Activated B cell treated with CpG ODN at 0.5 μM for 24 hours (primary cell): Measurements from ENCODE around the gene GLMP. TPM values are rescaled to one million over a fixed set of nuclear protein-coding genes. Genes with fewer than 3 reads are reported as not detected.

Experiments used
- ATAC-seq: fragments of 200-7000 bp; cut with Tn5 transposase; one replicate; pipeline ENCODE4 v1.10.0; 2021; ENCODE audit warnings: low read depth, mild to moderate bottlenecking, moderate library complexity
- CTCF ChIA-PET: fragments of 350-600 bp; sonication (Branson Sonifier 250); formaldehyde crosslinking; loops from one replicate; lab custom pipeline; 2021; ENCODE audit warnings: antibody characterized with exemption; lab: Charles Lee
- POLR2A ChIA-PET: fragments of 350-600 bp; sonication (Branson Sonifier 250); formaldehyde crosslinking; loops from one replicate; lab custom pipeline; 2021; ENCODE audit warnings: antibody characterized with exemption; lab: Charles Lee
- DNase-seq: peaks from one replicate; pipeline ENCODE4 v3.0.0; 2022
- H3K27ac Mint-ChIP-seq: one replicate; pipeline ENCODE4 v1.8.0; 2020; ENCODE audit warnings: mixed read lengths
- H3K27me3 Mint-ChIP-seq: one replicate; pipeline ENCODE4 v1.8.0; 2021; ENCODE audit warnings: mixed read lengths
- H3K36me3 Mint-ChIP-seq: one replicate; pipeline ENCODE4 v1.8.0; 2021; ENCODE audit warnings: low read depth, mixed read lengths
- H3K4me1 Mint-ChIP-seq: one replicate; pipeline ENCODE4 v1.8.0; 2021; ENCODE audit warnings: mixed read lengths
- H3K4me3 Mint-ChIP-seq: one replicate; pipeline ENCODE4 v1.8.0; 2020; ENCODE audit warnings: mild to moderate bottlenecking, mixed read lengths
- H3K9me3 Mint-ChIP-seq: one replicate; pipeline ENCODE4 v1.8.0; 2020; ENCODE audit warnings: mixed read lengths
- CTCF ChIP-seq: fragments of 200-600 bp; IDR thresholded peaks from one replicate; pipeline ENCODE4 v1.8.0; 2022; ENCODE audit warnings: antibody characterized with exemption, mild to moderate bottlenecking
- intact Hi-C: fragments of 100-400 bp; cut with micrococcal nuclease; formaldehyde crosslinking; loops from one replicate; pipeline ENCODE4 v1.15.1; 2024
- total RNA-seq: library from RNA; stranded (reverse); gene quantifications from 2 replicates; pipeline ENCODE4 v1.2.3, GENCODE V29; 2022

Gene GLMP
- total RNA-seq, 1 donor from 2014 or later: 15.9 TPM

DNA sequence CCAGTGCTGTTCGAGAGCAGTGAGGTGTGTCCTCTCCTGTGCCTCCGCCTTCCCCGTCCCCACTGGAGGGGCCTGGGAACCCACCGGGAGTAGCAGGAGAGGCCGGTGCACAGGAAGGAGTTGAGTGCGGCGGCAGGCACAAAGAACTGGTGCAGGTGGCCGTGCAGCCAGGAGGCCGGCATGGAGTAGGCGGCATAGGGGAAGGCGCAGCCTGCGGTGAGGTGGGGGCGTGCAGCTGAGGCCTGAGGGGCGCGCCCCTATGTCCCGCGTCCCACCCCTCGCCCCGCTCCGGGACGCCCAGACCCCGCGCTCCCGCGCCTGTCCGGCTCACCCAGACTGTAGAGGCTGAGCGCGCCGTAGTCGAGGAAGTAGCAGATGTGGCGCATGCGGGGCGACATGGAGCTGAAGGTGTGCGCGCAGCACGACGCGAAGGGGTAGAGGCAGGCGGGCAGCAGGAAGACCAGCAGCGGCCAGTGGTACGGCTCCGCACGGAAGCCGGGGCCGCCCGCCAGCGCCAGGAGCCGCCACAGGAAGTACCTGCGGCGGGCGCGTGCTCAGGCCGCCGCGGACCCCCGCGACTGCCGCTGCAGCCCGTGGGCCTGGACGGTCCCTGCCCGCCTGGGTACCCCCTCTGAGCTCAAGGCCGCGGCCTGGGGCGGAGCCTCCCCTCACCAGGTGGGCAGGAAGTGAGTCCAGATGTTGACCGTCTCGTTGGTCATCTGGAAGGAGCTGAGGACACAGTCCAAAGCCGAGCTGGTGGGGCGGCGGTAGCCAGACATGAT, 49.8 kb downstream of the GLMP start:
- Mint-ChIP-seq H3K36me3 (peaks cover 21% of the 10 kb centered on the region), H3K4me1 (peaks cover 17% of the 10 kb centered on the region), H3K27me3 (no peaks in the 10 kb centered on the region), H3K9me3 (no peaks in the 10 kb centered on the region), H3K4me3 (peak overlapping the region; percentile 80), H3K27ac (no peak overlapping the region)
- ATAC-seq (peak; percentile 47), DNase-seq (no peak)
- intact Hi-C loops: no loop called here
- CTCF ChIA-PET: no interaction called here
- POLR2A ChIA-PET: interaction anchor here (0.5 kb wide), 1 partner anchor 412 kb away, joined by 3 read pairs; no protein-coding TSS in a partner anchor
- TF ChIP-seq CTCF: no peak

DNA sequence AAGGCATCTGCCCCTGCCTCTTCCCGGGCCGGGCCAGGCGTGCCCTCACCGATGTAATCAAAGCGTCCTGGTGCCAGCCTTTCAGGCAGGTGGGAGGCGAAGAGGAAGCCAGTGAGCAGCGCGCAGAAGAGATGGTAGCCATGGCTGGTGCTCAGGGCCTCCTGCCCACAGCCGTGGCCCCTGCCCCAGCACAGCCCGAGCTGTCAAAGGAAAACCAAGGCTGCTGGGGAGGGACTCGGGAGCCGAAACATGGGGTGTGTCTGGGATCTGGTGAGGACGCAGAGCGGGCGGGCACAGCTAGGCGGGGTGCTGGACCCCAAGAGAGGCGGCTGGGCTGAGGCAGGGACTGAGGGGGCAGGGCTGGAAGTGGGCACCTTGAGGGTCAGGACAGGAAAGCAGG, 50.8 kb downstream of the GLMP start:
- no peak for TF ChIP-seq CTCF
- DNase-seq (no peak), ATAC-seq (no peak)
- no peaks in the 10 kb centered on the region for H3K27me3 Mint-ChIP-seq
- intact Hi-C loops: no loop called here
- H3K9me3 Mint-ChIP-seq: no peaks in the 10 kb centered on the region
- peaks cover 20% of the 10 kb centered on the region for H3K36me3 Mint-ChIP-seq
- ChIA-PET POLR2A (no interaction called here), CTCF (no interaction called here)
- peaks cover 17% of the 10 kb centered on the region for H3K4me1 Mint-ChIP-seq
- peak overlapping the region; percentile 7 for H3K4me3 Mint-ChIP-seq
- no peak overlapping the region for H3K27ac Mint-ChIP-seq

- Mint-ChIP-seq H3K27ac (no peak overlapping the region), H3K27me3 (no peaks in the 10 kb centered on the region), H3K4me3 (no peak overlapping the region), H3K9me3 (no peaks in the 10 kb centered on the region), H3K4me1 (peaks cover 17% of the 10 kb centered on the region), H3K36me3 (peaks cover 19% of the 10 kb centered on the region)
- DNase-seq (no peak), ATAC-seq (no peak)
- POLR2A ChIA-PET: no interaction called here
- CTCF ChIA-PET: no interaction called here
- intact Hi-C loops: no loop called here
- no peak for TF ChIP-seq CTCF
These were observed 51.4 kb downstream of the GLMP start for GRCh38 chr1:156244126-156244525.

- CTCF ChIA-PET: no interaction called here
- POLR2A ChIA-PET: interaction anchor here (0.5 kb wide), 1 partner anchor 32 kb away, joined by 7 read pairs; no protein-coding TSS in a partner anchor
- no peaks in the 10 kb centered on the region for H3K27me3 Mint-ChIP-seq
- no peak for DNase-seq
- ATAC-seq: no peak
- no peak overlapping the region for H3K27ac Mint-ChIP-seq
- peaks cover 30% of the 10 kb centered on the region for H3K36me3 Mint-ChIP-seq
- intact Hi-C loops: no loop called here
- H3K4me1 Mint-ChIP-seq: peaks cover 17% of the 10 kb centered on the region
- no peaks in the 10 kb centered on the region for H3K9me3 Mint-ChIP-seq
- TF ChIP-seq CTCF: no peak
- no peak overlapping the region for H3K4me3 Mint-ChIP-seq
These were observed 52.7 kb downstream of the GLMP start for GRCh38 chr1:156242738-156243137.

Other genes with a start within 250 kb of the GLMP start
- gene UBQLN4, start 241.9 kb downstream of the GLMP start, total RNA-seq: 28.1 and 32.5 TPM in 2 replicates
- gene LAMTOR2, start 240.9 kb downstream of the GLMP start, total RNA-seq: 45.9 and 48.0 TPM in 2 replicates
- 0.32 and 0.38 TPM in 2 replicates for gene RAB25, start 234.5 kb downstream of the GLMP start, total RNA-seq
- 0.39 and 0.47 TPM in 2 replicates for gene MEX3A, start 213.2 kb downstream of the GLMP start, total RNA-seq
- gene LMNA, start 181.0 kb downstream of the GLMP start, total RNA-seq: 40.4 and 47.5 TPM in 2 replicates
- gene SEMA4A, start 142.1 kb downstream of the GLMP start, total RNA-seq: 7.0 and 7.4 TPM in 2 replicates
- 17.9 and 26.4 TPM in 2 replicates for gene SLC25A44, start 101.6 kb downstream of the GLMP start, total RNA-seq
- gene PMF1, start 82.7 kb downstream of the GLMP start, total RNA-seq: 68.8 and 75.8 TPM in 2 replicates
- 2.7 and 3.3 TPM in 2 replicates for gene BGLAP, start 53.5 kb downstream of the GLMP start, total RNA-seq
- gene PAQR6, start 47.6 kb downstream of the GLMP start, total RNA-seq: 1.6 and 1.8 TPM in 2 replicates
- gene SMG5, start 12.9 kb downstream of the GLMP start, total RNA-seq: 62.6 and 77.1 TPM in 2 replicates
- 5.1 and 5.4 TPM in 2 replicates for gene TMEM79, start 11.4 kb downstream of the GLMP start, total RNA-seq
- gene VHLL, start 3.6 kb upstream of the GLMP start, total RNA-seq: not detected in 2 replicates
- gene CCT3, start 42.6 kb upstream of the GLMP start, total RNA-seq: 255 and 260 TPM in 2 replicates
- 0.44 TPM in 1 of 2 replicates, not detected in the other for gene TSACC, start 42.8 kb upstream of the GLMP start, total RNA-seq
- gene RHBG, start 73.5 kb upstream of the GLMP start, total RNA-seq: not detected in 2 replicates
- gene MEF2D, start 205.1 kb upstream of the GLMP start, total RNA-seq: 101 and 114 TPM in 2 replicates